SK-N-SH (cell line): Measurements from ENCODE around the gene KIAA0319L. TPM values are rescaled to one million over a fixed set of nuclear protein-coding genes. Genes with fewer than 3 reads are reported as not detected.

Source experiments
- CTCF ChIA-PET: fragments of 300-600, 350-600 bp; formaldehyde crosslinking; extraction: SDS; loops from one replicate; lab custom pipeline; 2021; lab: Yijun Ruan, JAX
- POLR2A ChIA-PET: fragments of 350-600 bp; sonication (Branson Sonifier 250); formaldehyde crosslinking; extraction: SDS; loops from one replicate; lab custom pipeline; 2020; ENCODE audit warnings: antibody characterized with exemption, inconsistent platforms; lab: Yijun Ruan, JAX
- DNase-seq: peaks from one replicate; pipeline ENCODE4 v3.0.0; 2012
- H2AFZ ChIP-seq: fragments of 200-600 bp; sonication (generic); 2 replicates; pipeline ENCODE4 v1.8.1; 2016; ENCODE audit warnings: antibody characterized with exemption, mild to moderate bottlenecking, low read depth
- H3F3A ChIP-seq: fragments of 200-600 bp; sonication (generic); replicated peaks from 2 replicates; pipeline ENCODE3; 2016; ENCODE audit warnings: antibody characterized with exemption, mild to moderate bottlenecking; ENCODE audit not compliant: insufficient read depth
- H3K27ac ChIP-seq, 2 experiments: fragments of 200-500 bp in 1 of 2; fragments of 200-600 bp in 1 of 2; sonication (Bioruptor generic) in 1 of 2; sonication (generic), shearing (Covaris generic) in 1 of 2; 2 replicates each; pipeline versions ENCODE4 v1.5.1 to v1.6.1; 2014 to 2016; ENCODE audit warnings: low read depth in 2 of 2, inconsistent platforms in 1 of 2, low read length in 1 of 2, mild to moderate bottlenecking in 1 of 2, mixed read lengths in 1 of 2
- H3K27me3 ChIP-seq: fragments of 200-600 bp; sonication (generic), shearing (Covaris generic); 2 replicates; pipeline ENCODE4 v1.6.1; 2016; ENCODE audit warnings: mixed run types; ENCODE audit not compliant: insufficient read depth
- H3K36me3 ChIP-seq, 2 experiments: fragments of 200-500 bp in 1 of 2; fragments of 200-600 bp in 1 of 2; sonication (Bioruptor generic) in 1 of 2; sonication (generic) in 1 of 2; replicated peaks in 1 of 2; 2 replicates each; pipeline versions ENCODE3 to v1.5.1; 2014 to 2016; ENCODE audit warnings: low read length in 1 of 2, mild to moderate bottlenecking in 1 of 2; ENCODE audit not compliant: insufficient read depth in 2 of 2, control insufficient read depth in 1 of 2
- H3K4me1 ChIP-seq, 2 experiments: fragments of 200-500 bp in 1 of 2; fragments of 200-600 bp in 1 of 2; sonication (Bioruptor generic) in 1 of 2; sonication (generic), shearing (Covaris generic) in 1 of 2; 2 replicates each; pipeline versions ENCODE4 v1.5.1 to v1.6.1; 2014 to 2016; ENCODE audit warnings: low read depth in 1 of 2, low read length in 1 of 2, mixed run types in 1 of 2; ENCODE audit not compliant: insufficient read depth in 2 of 2, control insufficient read depth in 1 of 2
- H3K4me2 ChIP-seq: fragments of 200-600 bp; sonication (generic), shearing (Covaris generic); 2 replicates; pipeline ENCODE4 v1.6.1; 2017; ENCODE audit warnings: mixed run types
- H3K4me3 ChIP-seq, 2 experiments: fragments of 200-500 bp in 1 of 2; fragments of 200-600 bp in 1 of 2; sonication (Bioruptor generic) in 1 of 2; sonication (generic), shearing (Covaris generic) in 1 of 2; 2 replicates each; pipeline versions ENCODE4 v1.5.1 to v1.8.1; 2014 to 2016; ENCODE audit warnings: low read depth in 2 of 2, inconsistent platforms in 1 of 2, low read length in 1 of 2, mild to moderate bottlenecking in 1 of 2, mixed read lengths in 1 of 2, moderate library complexity in 1 of 2
- H3K79me2 ChIP-seq: fragments of 200-600 bp; sonication (generic); 2 replicates; pipeline ENCODE4 v1.8.1; 2017; ENCODE audit warnings: mild to moderate bottlenecking; ENCODE audit not compliant: insufficient read depth
- H3K9ac ChIP-seq: fragments of 200-600 bp; sonication (generic); 2 replicates; pipeline ENCODE4 v1.6.1; 2017; ENCODE audit warnings: mixed run types
- H3K9me2 ChIP-seq: fragments of 200-600 bp; sonication (generic); 2 replicates; pipeline ENCODE4 v1.6.1; 2017; ENCODE audit warnings: mixed run types
- H3K9me3 ChIP-seq: fragments of 200-600 bp; sonication (generic); 2 replicates; pipeline ENCODE4 v1.6.1; 2017; ENCODE audit warnings: mixed run types, mild to moderate bottlenecking, moderate library complexity
- H4K20me1 ChIP-seq: fragments of 200-600 bp; sonication (generic); 2 replicates; pipeline ENCODE4 v1.6.1; 2017; ENCODE audit warnings: mild to moderate bottlenecking, mixed run types; ENCODE audit not compliant: insufficient read depth
- CTCF ChIP-seq: fragments of 200-600 bp; sonication (generic); IDR thresholded peaks from 2 replicates; pipeline ENCODE4 v1.6.1; 2017; ENCODE audit warnings: antibody characterized with exemption, mild to moderate bottlenecking, moderate library complexity
- ELF1 ChIP-seq: IDR thresholded peaks from 2 replicates; pipeline ENCODE4 v1.4.0; 2012
- EP300 ChIP-seq, 2 experiments: IDR thresholded peaks; 2 replicates each; pipeline versions ENCODE4 v1.4.0 to v1.6.1; 2012; ENCODE audit warnings: borderline replicate concordance in 1 of 2, low read depth in 1 of 2, low read length in 1 of 2
- EZH2phosphoT487 ChIP-seq: fragments of 200-600 bp; sonication (generic); IDR thresholded peaks from 2 replicates; pipeline ENCODE4 v1.6.1; 2017; ENCODE audit warnings: low read depth, mixed run types, mild to moderate bottlenecking, antibody characterized with exemption, moderate library complexity, borderline replicate concordance
- FOSL2 ChIP-seq: IDR thresholded peaks from 2 replicates; pipeline ENCODE4 v1.4.0; 2012; ENCODE audit warnings: low read depth, mild to moderate bottlenecking, moderate library complexity, borderline replicate concordance
- FOXJ3 ChIP-seq: sonication (generic); formaldehyde crosslinking; IDR thresholded peaks from 2 replicates; pipeline ENCODE4 v1.5.1; 2020; ENCODE audit warnings: mild to moderate bottlenecking, missing genetic modification reagents
- FOXM1 ChIP-seq: IDR thresholded peaks from 2 replicates; pipeline ENCODE4 v1.4.0; 2012; ENCODE audit warnings: low read depth, mild to moderate bottlenecking
- JUND ChIP-seq: IDR thresholded peaks from 2 replicates; pipeline ENCODE4 v1.4.0; 2012
- MAX ChIP-seq: IDR thresholded peaks from 2 replicates; pipeline ENCODE4 v1.4.0; 2012; ENCODE audit warnings: low read depth
- NFIC ChIP-seq: IDR thresholded peaks from 2 replicates; pipeline ENCODE4 v1.4.0; 2012; ENCODE audit warnings: borderline replicate concordance
- RAD21 ChIP-seq: IDR thresholded peaks from 2 replicates; pipeline ENCODE4 v1.6.1; 2012; ENCODE audit warnings: mild to moderate bottlenecking, low read length
- RCOR1 ChIP-seq: fragments of 150-350 bp; IDR thresholded peaks from 2 replicates; pipeline ENCODE4 v1.6.1; 2017; ENCODE audit warnings: antibody characterized with exemption, low read length
- REST ChIP-seq: IDR thresholded peaks from 2 replicates; pipeline ENCODE4 v1.6.1; 2012; ENCODE audit warnings: mild to moderate bottlenecking, low read depth, low read length, moderate library complexity
- RXRA ChIP-seq: IDR thresholded peaks from 2 replicates; pipeline ENCODE4 v1.4.0; 2012; ENCODE audit warnings: low read depth, mild to moderate bottlenecking, borderline replicate concordance
- SIN3A ChIP-seq: IDR thresholded peaks from 2 replicates; pipeline ENCODE4 v1.6.1; 2012; ENCODE audit warnings: low read depth, mild to moderate bottlenecking, low read length, moderate library complexity, borderline replicate concordance
- SMC3 ChIP-seq: IDR thresholded peaks from 2 replicates; pipeline ENCODE4 v1.6.1; 2012; ENCODE audit warnings: low read depth, low read length, improper control_type of control experiment
- TCF12 ChIP-seq: IDR thresholded peaks from 2 replicates; pipeline ENCODE4 v1.4.0; 2012
- TEAD4 ChIP-seq: IDR thresholded peaks from 2 replicates; pipeline ENCODE4 v1.4.0; 2012; ENCODE audit warnings: mild to moderate bottlenecking, borderline replicate concordance; ENCODE audit not compliant: insufficient read depth
- USF1 ChIP-seq: IDR thresholded peaks from 2 replicates; pipeline ENCODE4 v1.4.0; 2012; ENCODE audit warnings: low read depth, borderline replicate concordance
- USF2 ChIP-seq: fragments of 150-350 bp; IDR thresholded peaks from 2 replicates; pipeline ENCODE4 v1.6.1; 2017; ENCODE audit warnings: antibody characterized with exemption, low read length, low read depth, borderline replicate concordance
- ZBTB33 ChIP-seq: IDR thresholded peaks from 2 replicates; pipeline ENCODE4 v1.4.0; 2012; ENCODE audit warnings: low read depth, borderline replicate concordance
- WGBS: methylation state at CpG from one replicate; pipeline ENCODE4 v1.1.6; 2017; ENCODE audit warnings: low lambda C conversion rate; 5-methylcytosine and 5-hydroxymethylcytosine counted together
- polyA plus RNA-seq, 3 experiments: library from polyadenylated mRNA; depleted of rRNA; stranded (reverse); fragments of >200 nt; gene quantifications; 2 replicates each; pipeline ENCODE4 v1.2.3, GENCODE V29; 2012

Gene KIAA0319L
- polyA plus RNA-seq, 1 of the 3 experiments (the other 2 are of a cell fraction) = 51.9 TPM

- TF ChIP-seq NFIC (peak; percentile 60), EZH2phosphoT487 (no peak), USF2 (no peak), RAD21 (peak; percentile 72), SMC3 (peak; percentile 35; the same call in 1 of the 2 replicates)
Observed at GRCh38 chr1:35544976-35545375, 12.2 kb downstream of the KIAA0319L start (continued).

- no peak for DNase-seq
- Histone ChIP-seq H3F3A (peaks cover 25% of the 10 kb centered on the region), H3K9me3 (no peaks in the 10 kb centered on the region), H3K9ac (no peak overlapping the region), H3K27me3 (no peaks in the 10 kb centered on the region), H3K36me3 (peaks cover 14 to 35% of the 10 kb centered on the region in 2 experiments), H2AFZ (no peak overlapping the region), H3K9me2 (no peaks in the 10 kb centered on the region), H3K27ac (peak overlapping the region; percentile 58 to 74), H4K20me1 (peaks cover 9% of the 10 kb centered on the region; the same call in 1 of the 2 replicates), H3K79me2 (peaks cover 81% of the 10 kb centered on the region), H3K4me2 (peak overlapping the region; percentile 45), H3K4me1 (peaks cover 19 to 21% of the 10 kb centered on the region in 2 experiments; a peak in 3 of 4 replicates), H3K4me3 (peak overlapping the region in 1 of 2 experiments; percentile 25; a peak in 1 of 4 replicates)
- WGBS = 31% methylated on average over 1 of the region's 1 CpG
- POLR2A ChIA-PET = no interaction called here
- CTCF ChIA-PET = interaction anchor here (1.0 kb wide), 1 partner anchor 31 kb away, joined by 3 read pairs; no protein-coding TSS in a partner anchor
- TF ChIP-seq TCF12 (no peak), EZH2phosphoT487 (no peak), TEAD4 (0 out of 2 replicates have a peak, but pooled peaks have one; percentile 31), RXRA (no peak), ELF1 (no peak), SMC3 (no peak), JUND (peak; percentile 39), SIN3A (no peak), MAX (0 out of 2 replicates have a peak, but pooled peaks have one; percentile 11), REST (peak; percentile 78), FOSL2 (peak; percentile 43; the same call in 1 of the 2 replicates), ZBTB33 (no peak), EP300 (IDR thresholded peaks at IDR 0.05; ENCODE audit: borderline replicate concordance in 1 of 2, low read depth in 1 of 2, low read length in 1 of 2) (0 out of 4 replicates have a peak, but pooled peaks of 1 of the 2 experiments have one; percentile 11), USF1 (no peak), FOXM1 (no peak), CTCF (no peak), RCOR1 (no peak), NFIC (peak; percentile 50; the same call in 1 of the 2 replicates), FOXJ3 (CRISPR knock-in tag) (no peak)
Observed at GRCh38 chr1:35539824-35540261, 17.4 kb downstream of the KIAA0319L start.
